Activated naive CD8-positive, alpha-beta T cell treated with anti-CD3 and anti-CD28 coated beads, Interleukin-2, amount 50 U/mL, for 16 hours (primary cell): ENCODE results near the gene WFDC2.
"Not testable (repeated sequence)": the region's sequence is repeated elsewhere in the genome, so short reads cannot be mapped to it uniquely, and the experiment has no call there.

Experiments
- DNase-seq: peaks from one replicate; pipeline ENCODE4 v3.0.0-alpha.2; 2020; ENCODE audit warnings: low read depth, low spot score

WFDC2 gene

DNA sequence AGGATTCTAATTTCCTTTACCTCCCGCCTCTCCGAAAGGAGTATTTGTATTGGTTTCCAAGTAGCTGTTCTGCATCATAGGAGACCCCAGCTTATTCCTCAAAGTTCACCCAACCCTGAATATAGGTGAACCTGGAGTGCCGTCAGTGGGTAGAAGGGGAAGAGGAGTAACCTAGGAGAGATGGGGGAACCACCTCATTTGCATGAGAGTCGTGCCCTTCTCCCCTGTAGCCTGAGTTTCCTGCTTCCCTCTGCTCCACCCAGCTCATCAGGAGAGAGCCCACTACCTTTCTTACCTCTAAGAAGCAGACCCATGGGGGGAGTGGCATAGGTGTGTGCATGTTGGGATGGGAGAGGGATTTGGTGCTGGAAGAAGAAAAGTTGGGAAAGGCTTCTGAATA is 17.3 kb upstream of the WFDC2 start:
- DNase-seq: no peak

GRCh38 chr20:45452772-45453691 is 16.5 kb upstream of the WFDC2 start:
- no peak for DNase-seq

- DNase-seq: no peak
Measured at GRCh38 chr20:45456632-45457031, 12.9 kb upstream of the WFDC2 start.

DNA sequence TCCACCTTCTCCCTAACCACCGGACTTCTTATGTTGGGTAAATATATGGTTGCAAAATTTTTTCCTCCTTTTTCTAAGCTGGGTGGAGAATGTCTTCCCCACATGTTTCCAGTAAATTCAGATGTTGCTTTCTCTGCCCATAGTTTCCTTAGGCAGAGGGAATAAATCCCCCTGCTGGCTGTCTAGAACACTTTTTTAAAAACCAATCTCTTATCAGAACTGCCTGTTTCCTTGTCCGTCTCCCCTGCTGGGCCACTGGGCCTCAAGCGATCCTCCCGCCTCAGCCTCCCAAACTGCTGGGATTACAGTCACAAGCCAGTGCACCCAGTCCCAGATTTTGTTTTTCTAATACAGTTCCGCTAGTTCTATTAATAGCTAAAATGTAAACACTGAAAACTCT is 9.9 kb upstream of the WFDC2 start:
- DNase-seq: no peak

DNA sequence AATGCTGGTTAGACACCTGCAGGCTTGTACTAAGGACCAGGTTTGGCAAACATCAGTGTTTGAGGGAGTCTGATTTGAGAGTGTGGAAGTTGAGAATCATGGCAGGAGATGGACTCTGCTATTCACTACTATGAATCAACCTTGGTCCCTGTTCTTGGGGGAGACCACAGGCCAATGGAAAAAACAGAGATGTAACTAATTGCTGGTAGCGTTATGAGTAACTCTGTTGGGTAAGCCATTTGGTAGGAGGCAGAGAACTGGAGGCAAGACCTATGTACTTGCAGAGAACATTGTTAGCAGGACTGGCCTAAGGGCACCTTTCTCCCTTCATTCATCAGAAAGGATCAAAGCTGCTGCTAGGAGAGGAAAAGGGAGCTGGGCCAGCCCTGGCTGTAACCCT is 8.3 kb upstream of the WFDC2 start:
- no peak for DNase-seq

- DNase-seq: no peak
Measured at GRCh38 chr20:45462711-45463509, 6.6 kb upstream of the WFDC2 start.

DNA sequence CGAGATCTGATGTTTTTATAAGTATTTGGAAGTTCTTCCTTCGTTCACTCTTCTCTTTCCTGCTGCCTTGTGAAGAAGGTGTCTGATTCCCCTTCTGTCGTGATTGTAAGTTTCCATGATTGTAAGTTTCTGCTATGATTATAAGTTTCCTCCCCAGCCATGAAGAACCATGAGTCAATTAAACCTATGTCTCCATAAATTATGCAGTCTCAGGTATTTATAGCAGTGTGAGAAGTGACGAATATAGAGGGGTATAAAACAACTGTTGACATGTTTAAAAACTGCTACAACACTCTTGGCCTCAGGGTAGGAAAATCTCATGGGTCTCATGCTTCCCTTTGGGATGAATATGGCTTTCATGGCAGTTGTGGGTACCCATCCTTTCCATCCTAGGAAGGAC is 5.8 kb upstream of the WFDC2 start:
- DNase-seq: no peak

DNA sequence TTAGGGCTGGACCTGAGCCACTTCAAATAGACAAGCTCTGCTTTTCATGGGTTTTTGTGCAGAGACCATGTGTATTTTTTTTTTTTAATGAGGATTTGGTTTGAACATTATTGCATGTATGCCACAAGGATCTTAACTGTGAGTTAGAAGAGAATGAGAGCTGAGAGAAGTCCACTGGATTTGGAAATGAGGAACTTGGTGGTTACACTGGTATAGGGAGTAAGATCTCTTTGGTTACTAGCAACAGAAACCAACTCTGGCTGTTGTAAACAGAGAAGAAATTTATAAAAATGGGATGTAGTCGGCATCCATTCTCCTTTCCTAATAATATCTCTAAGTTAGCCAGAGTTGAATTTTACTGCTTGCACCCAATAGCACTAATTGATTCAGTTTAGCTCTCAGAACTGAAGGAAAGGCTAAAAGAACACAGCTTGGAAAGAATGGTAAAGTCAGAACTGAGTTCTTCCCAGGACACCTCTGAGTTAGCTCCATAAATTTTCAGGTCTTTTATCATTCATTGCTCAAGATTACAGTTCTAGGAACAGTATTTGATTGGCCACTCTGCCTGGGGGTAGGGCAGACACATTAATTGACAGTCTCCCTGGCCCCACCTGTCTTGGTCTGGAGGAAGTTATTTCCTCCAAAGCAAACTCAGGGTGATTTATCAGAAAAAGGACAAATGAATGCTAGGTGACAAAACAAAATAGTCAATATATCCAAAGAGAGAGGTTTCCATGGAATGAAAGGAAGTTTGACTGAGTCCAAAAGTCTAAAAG is 3.9 kb upstream of the WFDC2 start:
- no peak for DNase-seq

DNA sequence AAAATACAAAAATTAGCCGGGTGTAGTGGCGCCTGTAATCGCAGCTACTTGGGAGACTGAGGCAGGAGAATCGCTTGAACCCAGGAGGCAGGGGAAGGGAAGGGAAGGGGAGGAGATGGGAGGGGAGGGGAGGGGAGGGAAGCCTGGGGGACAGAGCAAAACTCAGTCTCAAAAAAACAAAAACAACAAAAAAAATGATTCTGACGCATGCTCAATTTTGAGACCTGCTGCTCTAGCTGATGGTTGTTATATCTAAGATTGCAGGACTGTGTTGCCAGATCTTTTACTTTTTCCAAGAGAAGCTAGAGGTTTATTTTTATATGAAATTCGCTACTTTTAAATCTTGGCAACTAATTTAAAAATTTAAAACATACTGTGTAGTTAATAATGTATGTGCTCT is 2.4 kb upstream of the WFDC2 start:
- no peak for DNase-seq

DNA sequence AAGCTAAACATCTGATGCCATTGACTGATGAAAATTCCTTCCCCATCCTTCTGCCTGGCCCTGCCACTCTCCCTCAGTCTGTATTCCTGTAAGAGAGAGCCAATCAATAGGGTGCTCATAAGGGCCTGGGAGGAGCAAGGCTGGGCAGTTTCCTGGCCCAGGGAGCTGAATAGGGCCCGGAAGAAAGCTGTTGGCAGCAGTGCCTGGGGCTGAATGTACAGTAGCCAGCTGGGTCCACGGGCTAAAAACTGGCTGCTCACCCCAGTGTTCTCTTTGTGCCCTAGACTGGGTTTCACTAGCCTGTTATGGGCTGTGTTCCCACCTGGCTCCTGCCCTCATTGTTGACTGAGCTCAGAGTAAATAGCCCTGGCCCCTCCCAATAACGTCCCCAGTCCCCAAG is 1.7 kb upstream of the WFDC2 start:
- DNase-seq: no peak

DNA sequence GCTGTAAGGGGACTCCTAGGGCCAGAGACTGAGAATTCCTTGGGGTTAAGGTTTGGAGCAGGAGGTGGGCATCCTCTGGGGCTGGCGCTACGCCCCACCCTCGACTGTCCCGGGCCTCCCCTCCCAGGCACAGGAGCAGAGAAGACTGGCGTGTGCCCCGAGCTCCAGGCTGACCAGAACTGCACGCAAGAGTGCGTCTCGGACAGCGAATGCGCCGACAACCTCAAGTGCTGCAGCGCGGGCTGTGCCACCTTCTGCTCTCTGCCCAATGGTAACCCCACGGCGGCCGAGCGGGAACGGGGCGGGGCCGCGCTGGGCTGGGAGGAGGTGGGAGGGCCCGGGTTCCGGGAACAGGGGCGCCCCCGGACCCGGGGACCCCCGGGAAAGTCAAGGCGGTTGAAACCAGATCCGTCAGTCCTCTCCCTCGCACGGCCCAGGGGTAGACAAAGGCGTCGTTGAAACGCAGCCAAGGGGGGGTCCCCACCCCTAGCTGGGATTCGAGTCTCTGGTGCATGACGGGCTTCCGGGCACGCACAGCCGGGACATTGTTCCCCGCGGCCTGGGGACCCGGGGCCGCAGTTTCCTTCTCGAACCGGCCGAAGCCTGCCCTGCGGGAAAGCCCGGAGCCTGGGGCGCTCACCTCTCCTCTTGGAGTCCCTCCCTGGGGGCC is 844 bp downstream of the WFDC2 start:
- DNase-seq: no peak

GRCh38 chr20:45470937-45471336 is 1.4 kb downstream of the WFDC2 start:
- no peak for DNase-seq

GRCh38 chr20:45472286-45472685 is 2.7 kb downstream of the WFDC2 start:
- DNase-seq: not testable (repeated sequence)

GRCh38 chr20:45477530-45478148 is 8.1 kb downstream of the WFDC2 start:
- DNase-seq: not testable (repeated sequence)

- DNase-seq: no peak
Measured at GRCh38 chr20:45479822-45480221, 10.3 kb downstream of the WFDC2 start.

- DNase-seq: no peak
Measured at GRCh38 chr20:45484676-45485075, 15.1 kb downstream of the WFDC2 start.

DNA sequence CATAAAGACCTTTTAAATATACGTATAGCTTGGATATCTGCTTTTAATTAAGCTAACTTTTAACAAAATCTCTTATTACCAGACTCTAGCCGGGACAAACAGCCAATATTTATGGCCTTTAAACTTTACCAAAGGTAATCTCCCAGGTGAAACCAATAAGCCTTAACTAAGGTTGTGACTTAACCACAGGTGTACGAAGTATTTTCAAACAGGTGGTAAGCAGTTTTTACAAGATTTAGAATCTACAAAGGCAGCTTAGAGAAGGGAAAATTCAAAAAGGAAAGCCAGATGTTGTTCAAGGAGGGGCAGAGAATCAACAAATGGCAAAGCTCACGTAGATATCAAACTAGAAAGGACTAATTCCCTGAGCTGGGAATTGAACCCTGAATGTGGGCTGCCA is 15.8 kb downstream of the WFDC2 start:
- DNase-seq: no peak

- no peak for DNase-seq
Measured at GRCh38 chr20:45487231-45487635, 17.7 kb downstream of the WFDC2 start.

DNA sequence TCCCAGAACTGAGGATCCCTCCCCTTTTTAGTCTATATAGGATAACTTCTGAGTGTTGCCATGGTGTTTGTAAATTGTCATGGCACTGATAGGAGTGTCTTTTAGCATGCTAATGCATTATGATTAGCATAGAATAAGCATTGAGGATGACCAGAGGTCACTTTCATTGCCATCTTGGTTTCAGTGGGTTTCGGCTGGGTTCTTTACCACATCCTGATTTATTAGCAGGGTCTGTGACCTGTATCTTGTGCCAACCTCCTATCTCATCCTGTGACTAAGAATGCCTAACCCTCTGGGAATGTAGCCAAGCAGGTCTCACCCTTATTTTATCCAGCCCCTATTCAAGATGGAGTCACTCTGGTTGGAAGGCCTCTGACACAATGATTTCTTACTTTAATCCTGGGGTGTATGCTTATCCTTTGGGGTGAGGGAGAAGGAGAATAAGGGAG is 19.6 kb downstream of the WFDC2 start:
- DNase-seq: no peak

GRCh38 chr20:45495501-45495941 is 26.0 kb downstream of the WFDC2 start:
- DNase-seq: no peak

DNA sequence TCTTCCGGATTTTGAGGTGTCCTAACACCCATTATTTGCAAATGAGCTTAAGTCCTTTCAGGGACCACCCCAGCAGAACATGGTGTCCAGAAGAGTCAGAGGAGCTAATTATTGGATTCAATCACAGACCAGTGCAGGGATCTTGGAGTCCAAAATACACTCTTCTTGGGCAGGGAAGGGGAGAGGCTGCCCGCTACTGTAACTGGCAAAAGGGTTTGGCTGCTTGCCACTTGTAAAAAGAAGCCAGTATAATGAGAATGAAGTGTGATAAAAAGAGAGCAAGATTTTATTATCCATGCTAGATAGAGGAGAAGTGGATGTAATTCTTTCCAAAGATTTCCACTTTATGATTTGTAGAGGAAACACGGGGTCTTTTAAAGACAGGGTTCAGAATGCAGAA is 26.6 kb downstream of the WFDC2 start:
- no peak for DNase-seq
